ENCODE results near the gene FAM184A. TPM values are rescaled to one million over a fixed set of nuclear protein-coding genes. Genes with fewer than 3 reads are reported as not detected.

Gene FAM184A
- total RNA-seq, 1 experiment from 2014 or later: 13.3 TPM

DNA sequence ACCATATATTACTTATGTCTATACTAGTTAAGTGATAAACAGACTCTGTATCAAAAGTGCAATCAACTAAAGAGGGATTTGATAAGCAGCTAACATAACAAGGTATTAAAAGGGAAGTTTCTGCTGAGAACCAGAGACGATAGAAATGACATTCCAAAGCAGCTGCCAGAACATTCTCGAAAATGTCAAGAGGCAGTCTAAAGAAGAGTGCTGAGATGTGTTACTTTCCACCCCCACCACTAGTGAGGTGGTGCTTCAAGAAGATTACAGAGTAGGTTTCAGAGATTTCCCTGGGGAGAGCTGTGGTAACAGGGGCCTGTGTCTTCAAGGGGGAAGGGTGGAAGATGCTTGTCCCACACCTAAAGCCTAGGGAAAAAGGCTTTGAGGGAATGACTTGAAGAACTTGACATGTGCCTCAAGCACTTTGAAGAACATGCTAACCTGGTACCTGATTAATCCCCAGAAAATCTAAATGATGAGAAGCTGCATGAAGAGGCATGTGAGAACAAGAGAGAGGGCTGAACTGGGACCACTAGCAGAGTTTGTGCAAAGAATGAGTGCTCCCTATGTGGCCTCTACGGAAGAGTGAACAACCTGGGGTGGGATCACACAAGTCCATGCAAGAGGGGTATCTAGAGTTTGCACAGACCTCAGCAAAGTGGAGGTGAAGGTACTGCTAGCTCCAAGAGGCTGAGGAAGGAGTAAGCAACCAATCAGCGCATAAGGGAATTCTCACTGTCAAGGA is 5.0 kb downstream of the FAM184A start:
- Mint-ChIP-seq H3K4me3 (no peak overlapping the region), H3K9me3 (no peaks in the 10 kb centered on the region), H3K4me1 (peaks cover 26% of the 10 kb centered on the region), H3K36me3 (no peaks in the 10 kb centered on the region), H3K27ac (no peak overlapping the region), H3K27me3 (ENCODE audit: low read depth) (peaks cover 8% of the 10 kb centered on the region)
- ChIA-PET CTCF (interaction anchor here (1.1 to 1.4 kb wide), 3 partner anchors 20 to 37 kb away, joined by 3 to 4 read pairs (median 3); no protein-coding TSS in a partner anchor), POLR2A (no interaction called here)
- TF ChIP-seq SMAD4 (CRISPR knock-in tag; IDR thresholded peaks at IDR 0.05) (no peak), IRF2 (CRISPR knock-in tag; IDR thresholded peaks at IDR 0.05; ENCODE audit: borderline replicate concordance, low read depth) (no peak), ZNF219 (CRISPR knock-in tag; IDR thresholded peaks at IDR 0.05; ENCODE audit: borderline replicate concordance) (no peak), GABPB1 (CRISPR knock-in tag; IDR thresholded peaks at IDR 0.05) (no peak)
- TF ChIP-seq, protein P1, sequence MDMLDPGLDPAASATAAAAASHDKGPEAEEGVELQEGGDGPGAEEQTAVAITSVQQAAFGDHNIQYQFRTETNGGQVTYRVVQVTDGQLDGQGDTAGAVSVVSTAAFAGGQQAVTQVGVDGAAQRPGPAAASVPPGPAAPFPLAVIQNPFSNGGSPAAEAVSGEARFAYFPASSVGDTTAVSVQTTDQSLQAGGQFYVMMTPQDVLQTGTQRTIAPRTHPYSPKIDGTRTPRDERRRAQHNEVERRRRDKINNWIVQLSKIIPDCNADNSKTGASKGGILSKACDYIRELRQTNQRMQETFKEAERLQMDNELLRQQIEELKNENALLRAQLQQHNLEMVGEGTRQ (CRISPR knock-in tag; IDR thresholded peaks at IDR 0.05): no peak
- TF ChIP-seq, protein P2, sequence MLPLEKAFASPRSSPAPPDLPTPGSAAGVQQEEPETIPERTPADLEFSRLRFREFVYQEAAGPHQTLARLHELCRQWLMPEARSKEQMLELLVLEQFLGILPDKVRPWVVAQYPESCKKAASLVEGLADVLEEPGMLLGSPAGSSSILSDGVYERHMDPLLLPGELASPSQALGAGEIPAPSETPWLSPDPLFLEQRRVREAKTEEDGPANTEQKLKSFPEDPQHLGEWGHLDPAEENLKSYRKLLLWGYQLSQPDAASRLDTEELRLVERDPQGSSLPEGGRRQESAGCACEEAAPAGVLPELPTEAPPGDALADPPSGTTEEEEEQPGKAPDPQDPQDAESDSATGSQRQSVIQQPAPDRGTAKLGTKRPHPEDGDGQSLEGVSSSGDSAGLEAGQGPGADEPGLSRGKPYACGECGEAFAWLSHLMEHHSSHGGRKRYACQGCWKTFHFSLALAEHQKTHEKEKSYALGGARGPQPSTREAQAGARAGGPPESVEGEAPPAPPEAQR (CRISPR knock-in tag; IDR thresholded peaks at IDR 0.05): no peak
- ATAC-seq (no peak), DNase-seq (ENCODE audit: low spot score) (no peak)

DNA sequence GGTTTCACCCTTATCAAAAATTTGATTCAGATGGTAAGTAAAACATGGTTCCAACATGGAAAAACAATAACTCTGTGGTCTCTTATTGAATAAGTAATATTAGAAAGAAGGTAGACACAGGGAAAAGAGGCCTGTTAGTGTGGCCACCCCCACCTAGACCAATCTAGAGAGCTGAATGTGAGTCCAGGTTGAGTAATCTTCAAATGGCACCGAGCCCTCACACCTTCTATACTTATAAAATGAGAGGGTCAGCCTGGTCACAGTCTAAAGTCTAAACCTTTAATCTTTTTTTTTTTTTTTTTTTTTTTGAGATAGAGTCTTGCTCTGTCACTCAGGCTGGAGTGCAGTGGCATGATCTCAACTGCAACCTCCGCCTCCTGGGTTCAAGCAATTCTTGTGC is 6.9 kb downstream of the FAM184A start:
- CTCF ChIA-PET: no interaction called here
- no peaks in the 10 kb centered on the region for H3K27me3 Mint-ChIP-seq (ENCODE audit: low read depth)
- ATAC-seq: no peak

More for the DNA sequence above, 6.9 kb downstream of the FAM184A start:
- peaks cover 13% of the 10 kb centered on the region for H3K4me1 Mint-ChIP-seq
- TF ChIP-seq TP53 (CRISPR knock-in tag; IDR thresholded peaks at IDR 0.05) (no peak), HMGA2 (CRISPR knock-in tag; IDR thresholded peaks at IDR 0.05) (no peak), NFE2L1 (CRISPR knock-in tag; IDR thresholded peaks at IDR 0.05) (no peak), CBFB (CRISPR knock-in tag; IDR thresholded peaks at IDR 0.05; ENCODE audit: low read depth) (no peak), ZNF219 (CRISPR knock-in tag; IDR thresholded peaks at IDR 0.05; ENCODE audit: borderline replicate concordance) (no peak), SMAD3 (CRISPR knock-in tag; IDR thresholded peaks at IDR 0.05; ENCODE audit: borderline replicate concordance) (no peak), GTF2I (CRISPR knock-in tag; conservative IDR thresholded peaks at IDR 0.05) (no peak), CREB1 (CRISPR knock-in tag; IDR thresholded peaks at IDR 0.05) (no peak), ZNF423 (CRISPR knock-in tag; IDR thresholded peaks at IDR 0.05) (no peak), MYBL2 (CRISPR knock-in tag; IDR thresholded peaks at IDR 0.05) (no peak)
- TF ChIP-seq, protein P3, sequence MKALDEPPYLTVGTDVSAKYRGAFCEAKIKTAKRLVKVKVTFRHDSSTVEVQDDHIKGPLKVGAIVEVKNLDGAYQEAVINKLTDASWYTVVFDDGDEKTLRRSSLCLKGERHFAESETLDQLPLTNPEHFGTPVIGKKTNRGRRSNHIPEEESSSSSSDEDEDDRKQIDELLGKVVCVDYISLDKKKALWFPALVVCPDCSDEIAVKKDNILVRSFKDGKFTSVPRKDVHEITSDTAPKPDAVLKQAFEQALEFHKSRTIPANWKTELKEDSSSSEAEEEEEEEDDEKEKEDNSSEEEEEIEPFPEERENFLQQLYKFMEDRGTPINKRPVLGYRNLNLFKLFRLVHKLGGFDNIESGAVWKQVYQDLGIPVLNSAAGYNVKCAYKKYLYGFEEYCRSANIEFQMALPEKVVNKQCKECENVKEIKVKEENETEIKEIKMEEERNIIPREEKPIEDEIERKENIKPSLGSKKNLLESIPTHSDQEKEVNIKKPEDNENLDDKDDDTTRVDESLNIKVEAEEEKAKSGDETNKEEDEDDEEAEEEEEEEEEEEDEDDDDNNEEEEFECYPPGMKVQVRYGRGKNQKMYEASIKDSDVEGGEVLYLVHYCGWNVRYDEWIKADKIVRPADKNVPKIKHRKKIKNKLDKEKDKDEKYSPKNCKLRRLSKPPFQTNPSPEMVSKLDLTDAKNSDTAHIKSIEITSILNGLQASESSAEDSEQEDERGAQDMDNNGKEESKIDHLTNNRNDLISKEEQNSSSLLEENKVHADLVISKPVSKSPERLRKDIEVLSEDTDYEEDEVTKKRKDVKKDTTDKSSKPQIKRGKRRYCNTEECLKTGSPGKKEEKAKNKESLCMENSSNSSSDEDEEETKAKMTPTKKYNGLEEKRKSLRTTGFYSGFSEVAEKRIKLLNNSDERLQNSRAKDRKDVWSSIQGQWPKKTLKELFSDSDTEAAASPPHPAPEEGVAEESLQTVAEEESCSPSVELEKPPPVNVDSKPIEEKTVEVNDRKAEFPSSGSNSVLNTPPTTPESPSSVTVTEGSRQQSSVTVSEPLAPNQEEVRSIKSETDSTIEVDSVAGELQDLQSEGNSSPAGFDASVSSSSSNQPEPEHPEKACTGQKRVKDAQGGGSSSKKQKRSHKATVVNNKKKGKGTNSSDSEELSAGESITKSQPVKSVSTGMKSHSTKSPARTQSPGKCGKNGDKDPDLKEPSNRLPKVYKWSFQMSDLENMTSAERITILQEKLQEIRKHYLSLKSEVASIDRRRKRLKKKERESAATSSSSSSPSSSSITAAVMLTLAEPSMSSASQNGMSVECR (CRISPR knock-in tag; IDR thresholded peaks at IDR 0.05; ENCODE audit: borderline replicate concordance): no peak
- TF ChIP-seq, protein P4, sequence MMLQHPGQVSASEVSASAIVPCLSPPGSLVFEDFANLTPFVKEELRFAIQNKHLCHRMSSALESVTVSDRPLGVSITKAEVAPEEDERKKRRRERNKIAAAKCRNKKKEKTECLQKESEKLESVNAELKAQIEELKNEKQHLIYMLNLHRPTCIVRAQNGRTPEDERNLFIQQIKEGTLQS (CRISPR knock-in tag; conservative IDR thresholded peaks at IDR 0.05): no peak
- TF ChIP-seq, protein P5, sequence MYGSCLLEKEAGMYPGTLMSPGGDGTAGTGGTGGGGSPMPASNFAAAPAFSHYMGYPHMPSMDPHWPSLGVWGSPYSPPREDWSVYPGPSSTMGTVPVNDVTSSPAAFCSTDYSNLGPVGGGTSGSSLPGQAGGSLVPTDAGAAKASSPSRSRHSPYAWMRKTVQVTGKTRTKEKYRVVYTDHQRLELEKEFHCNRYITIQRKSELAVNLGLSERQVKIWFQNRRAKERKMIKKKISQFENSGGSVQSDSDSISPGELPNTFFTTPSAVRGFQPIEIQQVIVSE (CRISPR knock-in tag; IDR thresholded peaks at IDR 0.05; ENCODE audit: borderline replicate concordance): no peak
- TF ChIP-seq, protein P2 (CRISPR knock-in tag; IDR thresholded peaks at IDR 0.05): no peak
- TF ChIP-seq, protein P6, sequence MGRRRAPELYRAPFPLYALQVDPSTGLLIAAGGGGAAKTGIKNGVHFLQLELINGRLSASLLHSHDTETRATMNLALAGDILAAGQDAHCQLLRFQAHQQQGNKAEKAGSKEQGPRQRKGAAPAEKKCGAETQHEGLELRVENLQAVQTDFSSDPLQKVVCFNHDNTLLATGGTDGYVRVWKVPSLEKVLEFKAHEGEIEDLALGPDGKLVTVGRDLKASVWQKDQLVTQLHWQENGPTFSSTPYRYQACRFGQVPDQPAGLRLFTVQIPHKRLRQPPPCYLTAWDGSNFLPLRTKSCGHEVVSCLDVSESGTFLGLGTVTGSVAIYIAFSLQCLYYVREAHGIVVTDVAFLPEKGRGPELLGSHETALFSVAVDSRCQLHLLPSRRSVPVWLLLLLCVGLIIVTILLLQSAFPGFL (CRISPR knock-in tag; IDR thresholded peaks at IDR 0.05; ENCODE audit: borderline replicate concordance): no peak
- POLR2A ChIA-PET: no interaction called here
- H3K27ac Mint-ChIP-seq: no peak overlapping the region
- no peak for DNase-seq (ENCODE audit: low spot score)
- H3K4me3 Mint-ChIP-seq: no peak overlapping the region
- no peaks in the 10 kb centered on the region for H3K36me3 Mint-ChIP-seq
- H3K9me3 Mint-ChIP-seq: no peaks in the 10 kb centered on the region

All from WTC11 (cell line).